SIG-M5 treated with dmso at 0.1 percent for 504 hours (cell line): ENCODE data around the gene B3GAT1.

Experiments used
- DNase-seq: peaks from one replicate; lab custom pipeline; 2025; ENCODE audit not compliant: unreplicated experiment; lab: John Stamatoyannopoulos, UW

B3GAT1 gene

GRCh38 chr11:134338654-134339053 lies 73.4 kb downstream of the B3GAT1 start:
- DNase-seq = no peak

GRCh38 chr11:134338068-134338467 lies 74.0 kb downstream of the B3GAT1 start:
- no peak for DNase-seq

GRCh38 chr11:134337051-134337450 lies 75.0 kb downstream of the B3GAT1 start:
- no peak for DNase-seq

- no peak for DNase-seq
Measured at GRCh38 chr11:134334796-134335571, 77.1 kb downstream of the B3GAT1 start.

DNA sequence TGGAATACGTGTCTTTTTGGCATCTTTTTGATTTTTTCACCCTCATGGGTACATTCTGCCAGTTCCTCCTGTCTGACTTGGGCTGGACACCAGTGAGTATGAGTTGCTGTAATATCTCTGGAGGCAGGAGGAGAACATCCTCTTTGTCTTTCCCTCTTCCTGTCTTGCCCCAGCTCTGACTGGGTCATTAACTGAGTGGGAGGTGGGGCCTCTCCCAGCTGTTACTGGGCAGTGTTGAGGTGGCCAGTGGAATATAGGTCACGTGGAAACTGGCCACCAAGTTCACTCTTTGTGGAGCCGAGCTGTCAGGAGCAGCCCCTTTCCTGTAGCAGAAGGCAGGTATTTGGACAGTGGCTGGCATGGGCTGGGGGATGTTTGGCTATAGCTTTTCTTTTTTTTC lies 78.1 kb downstream of the B3GAT1 start:
- DNase-seq = no peak

GRCh38 chr11:134333312-134333711 lies 78.7 kb downstream of the B3GAT1 start:
- DNase-seq = no peak

- no peak for DNase-seq
Measured at GRCh38 chr11:134332782-134333181, 79.3 kb downstream of the B3GAT1 start.

DNA sequence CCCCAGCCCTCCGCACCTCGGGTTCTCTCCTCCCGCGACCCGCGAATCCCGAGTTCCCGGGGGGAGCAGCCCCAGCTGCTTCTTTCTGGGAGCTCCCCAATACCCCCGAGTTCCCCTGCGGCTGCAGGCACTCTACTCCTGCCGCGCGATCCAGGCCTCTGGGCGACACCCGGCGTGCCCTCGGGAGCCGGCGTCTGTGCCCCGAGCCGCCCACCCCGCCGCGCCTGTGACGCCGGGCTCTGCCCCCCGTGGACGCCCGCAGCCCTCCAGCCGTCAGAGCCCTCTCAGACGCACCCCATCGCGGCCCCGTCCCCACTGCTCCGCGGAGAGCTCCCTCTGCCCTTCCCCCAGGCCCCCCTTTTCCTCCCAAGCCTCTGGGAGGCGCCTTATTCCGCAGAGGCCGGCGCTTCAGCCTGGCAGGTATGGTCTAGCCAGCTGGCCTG lies 79.8 kb downstream of the B3GAT1 start:
- no peak for DNase-seq

DNA sequence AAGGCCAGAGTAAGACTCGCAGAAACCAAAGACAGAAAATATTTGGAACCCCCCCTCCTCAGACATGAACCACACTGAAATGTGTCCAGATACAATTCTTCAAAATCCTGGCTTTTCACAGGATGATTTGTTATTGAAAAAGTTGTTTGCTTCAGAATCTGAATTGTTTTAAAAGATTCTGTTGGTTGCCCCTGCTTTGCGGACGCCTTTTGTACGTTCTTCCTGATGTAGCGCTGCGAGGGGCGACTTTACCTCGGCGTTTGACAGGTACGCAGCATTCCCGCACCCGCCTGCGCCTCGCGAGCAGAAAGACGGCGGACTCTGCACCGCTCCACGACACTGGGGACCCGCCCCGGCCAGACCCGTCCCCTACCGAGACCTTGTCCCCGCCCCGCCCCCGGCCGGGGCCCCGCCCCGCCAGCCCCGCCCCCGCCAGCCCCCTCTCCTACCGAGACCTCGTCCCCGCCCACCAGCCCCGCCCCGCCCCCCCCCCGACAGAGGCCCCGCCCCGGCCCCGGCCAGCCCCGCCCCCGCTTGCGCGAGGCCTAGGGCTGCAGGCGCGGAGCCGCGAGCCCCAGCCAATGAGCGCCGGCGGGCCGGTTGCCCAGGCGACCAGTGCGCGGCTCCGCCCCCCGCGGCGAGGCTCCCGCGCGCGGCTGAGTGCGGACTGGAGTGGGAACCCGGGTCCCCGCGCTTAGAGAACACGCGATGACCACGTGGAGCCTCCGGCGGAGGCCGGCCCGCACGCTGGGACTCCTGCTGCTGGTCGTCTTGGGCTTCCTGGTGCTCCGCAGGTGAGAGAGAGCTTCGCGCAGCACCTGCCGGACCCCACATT lies 80.5 kb downstream of the B3GAT1 start, which contains the start of gene GLB1L2:
TSS of gene GLB1L2 (plus strand) at position 635 of the 835 bp plus-strand sequence. CDS start at position 709, 74 bp downstream.
- DNase-seq = no peak

GRCh38 chr11:134330611-134331353 lies 81.3 kb downstream of the B3GAT1 start:
- DNase-seq = no peak
